Endothelial cell of umbilical vein (primary cell): ENCODE measurements around the gene SYDE1.

Experiments
- CTCF ChIP-seq, 2 donors: IDR thresholded peaks; 1 replicate in 1 of 2; 2 replicates in 1 of 2; pipeline ENCODE4 v1.5.1; 2011; ENCODE audit warnings: low read length in 2 of 2, mild to moderate bottlenecking in 2 of 2, moderate library complexity in 2 of 2, control low read depth in 1 of 2, inconsistent platforms in 1 of 2, low read depth in 1 of 2; ENCODE audit not compliant: insufficient read depth in 1 of 2; ENCODE audit errors: extremely low read depth in 1 of 2
- GATA2 ChIP-seq: IDR thresholded peaks from 2 replicates; pipeline ENCODE4 v1.7.0; 2011; ENCODE audit warnings: low read depth, mild to moderate bottlenecking, moderate library complexity, mixed read lengths, low read length; ENCODE audit not compliant: insufficient read length, insufficient read depth

DNA sequence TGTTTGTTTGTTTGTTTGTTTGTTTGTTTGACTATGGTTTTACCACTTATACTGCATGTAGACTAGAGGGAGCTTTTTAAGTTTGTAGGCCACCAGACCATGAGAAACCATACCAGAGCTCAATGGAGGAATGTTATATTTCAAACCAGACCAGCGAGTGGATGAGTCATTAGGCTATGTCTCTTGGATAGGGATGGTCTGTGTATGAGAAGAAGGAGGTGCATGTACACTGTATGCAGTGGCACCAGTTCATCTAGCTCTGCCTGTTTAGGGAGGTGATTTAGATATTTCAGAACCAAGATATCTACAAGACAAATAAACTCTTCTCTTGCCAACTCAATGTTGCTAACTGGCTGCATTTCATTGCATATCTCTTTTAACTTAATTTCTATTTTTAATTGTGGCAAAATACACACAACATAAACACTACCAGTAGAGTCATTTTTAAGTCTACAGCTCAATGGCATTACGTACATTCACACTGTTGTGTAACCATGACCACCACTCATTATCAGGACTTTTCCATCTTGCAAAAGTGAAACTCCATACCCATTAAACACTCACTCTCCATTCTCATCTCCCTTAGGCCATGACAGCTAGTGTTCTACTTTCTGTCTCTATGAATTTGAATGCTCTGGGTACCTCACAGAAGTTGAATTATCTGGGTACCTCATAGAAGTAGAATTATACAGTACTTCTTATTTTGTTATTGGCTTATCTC lies 29.2 kb downstream of the SYDE1 start:
- TF ChIP-seq GATA2 (no peak), CTCF (IDR thresholded peaks at IDR 0.05; ENCODE audit: extremely low read depth in 1 of 2, insufficient read depth in 1 of 2, low read depth in 1 of 2, low read length in 2 of 2) (no peak)
